IPS-NIHi7 (cell line): Measurements from ENCODE around the gene ABCB11.
"Not testable (repeated sequence)": the region's sequence is repeated elsewhere in the genome, so short reads cannot be mapped to it uniquely, and the experiment has no call there.

Experiments used
- DNase-seq: peaks from one replicate; pipeline ENCODE4 v3.0.0; 2012; ENCODE audit warnings: mixed read lengths; ENCODE audit errors: extremely low spot score

Gene ABCB11

DNA sequence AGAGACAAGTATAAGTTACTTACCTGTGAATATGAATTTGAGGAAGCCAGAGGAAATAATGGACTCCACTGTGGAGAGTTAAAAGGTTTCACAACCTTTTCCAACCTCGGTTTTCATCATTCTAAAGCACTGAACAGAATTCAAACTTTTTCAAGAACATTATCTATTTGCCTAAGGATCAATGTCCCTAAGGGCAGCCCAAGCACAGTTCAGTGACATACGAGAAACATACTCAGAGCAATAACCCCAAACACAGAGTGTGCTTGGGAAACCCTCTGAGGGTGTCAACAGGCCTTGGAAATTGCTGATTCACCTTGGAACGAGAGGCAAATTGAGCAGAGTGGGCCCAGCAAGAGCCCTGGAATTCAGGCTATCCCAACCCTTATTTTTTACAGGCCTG, at the start of gene ABCB11:
ABCB11 (minus strand) TSS at position 123 of the 400 bp plus-strand sequence. CDS start 13,199 bp downstream, outside the sequence.
- DNase-seq = no peak

DNA sequence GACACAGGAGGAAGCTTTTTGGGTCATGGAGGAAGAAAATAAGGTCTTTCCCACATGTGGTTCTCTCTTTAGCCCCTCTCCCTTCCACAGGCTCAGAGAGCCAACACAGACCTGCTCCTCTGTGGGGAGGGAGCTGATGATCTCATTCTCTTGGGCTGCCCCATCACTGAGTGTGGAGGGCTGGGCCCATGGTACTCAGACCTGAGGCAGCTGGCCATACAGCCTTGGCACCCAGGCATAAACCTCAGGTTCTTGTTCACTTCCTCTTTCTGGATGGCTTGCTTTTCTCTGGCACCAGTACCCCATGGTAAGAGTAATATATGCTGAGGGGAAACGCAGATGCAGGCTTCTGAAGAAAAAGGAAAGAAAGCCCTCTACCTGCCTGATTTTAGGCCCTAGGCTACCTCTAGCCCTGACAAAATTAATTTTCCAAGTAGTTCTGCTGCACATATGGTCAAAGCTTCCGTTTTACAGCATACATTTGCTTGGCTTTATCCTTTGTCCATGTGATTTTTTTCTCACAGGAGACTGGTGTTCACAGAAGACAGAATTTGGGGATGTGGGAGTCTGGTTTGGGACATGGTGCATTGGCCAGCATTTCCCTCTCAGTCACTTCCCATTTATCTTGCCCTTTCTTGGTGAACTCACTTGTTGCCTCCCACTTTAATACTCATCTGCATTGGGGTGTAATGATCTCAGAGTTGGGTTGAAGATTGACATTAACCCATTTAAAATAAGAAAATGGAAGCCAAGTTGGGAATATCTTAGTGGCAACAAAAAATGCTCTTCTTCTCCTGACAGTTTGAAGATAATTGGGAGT, 49.3 kb upstream of the ABCB11 start:
- DNase-seq = no peak

DNA sequence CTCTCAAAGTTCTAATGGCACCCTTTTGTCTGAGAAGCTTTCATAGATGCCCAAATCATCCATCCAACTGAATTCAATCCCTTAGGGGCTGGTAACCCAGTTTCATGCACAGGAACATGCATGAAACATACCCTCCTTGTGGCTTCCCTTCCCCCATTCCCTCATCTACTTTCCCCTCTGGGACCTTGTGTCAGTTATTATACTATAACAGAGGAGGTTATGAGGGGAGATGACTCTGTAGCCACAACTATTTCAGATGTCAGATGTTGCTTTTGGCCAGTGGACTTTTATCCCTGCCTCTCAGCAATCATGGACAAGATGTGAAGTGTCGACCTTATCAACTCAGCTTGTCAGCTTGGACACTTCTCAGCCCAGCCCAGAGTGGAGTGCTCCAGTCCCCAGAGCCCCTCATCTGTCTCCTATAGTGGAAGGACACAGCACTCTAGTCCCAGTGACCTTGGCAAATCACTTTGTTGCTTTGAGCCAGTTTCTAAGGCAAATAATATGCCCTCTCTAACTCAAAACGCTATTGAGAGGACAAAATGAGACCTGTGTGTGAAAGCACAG, 46.6 kb upstream of the ABCB11 start:
- no peak for DNase-seq

GRCh38 chr2:169073963-169074751, 43.0 kb upstream of the ABCB11 start:
- DNase-seq = no peak

GRCh38 chr2:169073211-169073962, 42.3 kb upstream of the ABCB11 start:
- DNase-seq = no peak

GRCh38 chr2:169072163-169072925, 41.2 kb upstream of the ABCB11 start:
- no peak for DNase-seq

DNA sequence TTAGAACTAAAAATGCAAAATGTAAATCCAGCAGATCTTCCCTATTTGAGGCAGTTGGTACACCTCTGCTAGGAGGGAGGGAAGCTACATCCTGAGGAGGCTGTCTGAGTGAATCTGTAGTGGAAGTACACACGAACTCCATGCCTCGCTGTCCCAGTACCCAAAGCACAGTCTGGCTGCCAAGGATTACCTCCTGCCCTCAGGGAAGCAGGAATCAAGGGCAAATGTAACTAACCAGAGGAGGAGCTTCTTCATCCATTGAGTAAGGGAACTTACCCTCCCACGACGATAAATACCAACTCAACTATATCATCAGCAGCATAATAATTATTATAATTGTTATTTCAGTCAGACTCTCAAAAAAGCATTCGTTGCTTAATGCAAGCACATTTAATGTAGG, 40.3 kb upstream of the ABCB11 start:
- DNase-seq = no peak

DNA sequence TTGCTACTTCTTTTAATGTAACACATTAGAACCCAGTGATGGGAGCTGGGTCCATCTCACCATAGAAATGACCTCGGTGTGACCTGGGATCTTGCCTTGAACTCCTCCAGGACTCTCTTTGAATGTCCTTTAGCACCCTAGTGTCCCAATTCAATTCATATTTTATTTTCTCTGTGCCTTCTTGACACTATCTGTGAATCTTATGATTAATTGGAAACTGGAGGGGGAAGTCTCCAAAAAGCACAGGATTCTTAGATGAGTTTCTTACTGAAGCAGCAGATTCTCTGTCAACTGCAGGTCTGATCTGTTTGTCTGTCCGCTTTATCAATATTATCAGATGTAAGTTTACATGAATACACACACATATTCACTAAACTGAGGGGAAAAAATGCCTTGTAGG, 38.7 kb upstream of the ABCB11 start:
- DNase-seq = no peak

GRCh38 chr2:169069341-169069740, 38.2 kb upstream of the ABCB11 start, which contains the start of gene DHRS9:
DHRS9 (plus strand) TSS chr2:169069563; CDS start chr2:169081582, 12,019 bp downstream.
- no peak for DNase-seq

DNA sequence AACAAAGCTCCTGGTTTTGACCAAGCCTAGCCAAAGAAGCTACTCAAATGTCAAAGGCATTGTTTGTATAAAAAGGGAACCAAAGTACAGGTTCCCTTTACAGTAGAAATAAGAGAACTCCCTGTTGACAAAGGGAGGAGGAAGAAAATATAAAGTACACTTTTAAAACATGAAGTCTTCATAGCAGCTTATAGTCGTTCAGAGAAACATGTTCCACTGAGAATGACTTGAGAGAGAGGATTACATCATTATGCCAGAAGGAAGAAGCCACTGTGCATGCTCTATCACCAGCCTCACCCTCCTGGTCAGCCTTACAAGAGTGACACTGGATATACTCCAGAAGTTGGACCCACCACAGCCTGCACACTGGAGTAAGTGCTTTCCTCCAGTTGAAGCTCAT, 35.8 kb upstream of the ABCB11 start:
- DNase-seq = no peak

DNA sequence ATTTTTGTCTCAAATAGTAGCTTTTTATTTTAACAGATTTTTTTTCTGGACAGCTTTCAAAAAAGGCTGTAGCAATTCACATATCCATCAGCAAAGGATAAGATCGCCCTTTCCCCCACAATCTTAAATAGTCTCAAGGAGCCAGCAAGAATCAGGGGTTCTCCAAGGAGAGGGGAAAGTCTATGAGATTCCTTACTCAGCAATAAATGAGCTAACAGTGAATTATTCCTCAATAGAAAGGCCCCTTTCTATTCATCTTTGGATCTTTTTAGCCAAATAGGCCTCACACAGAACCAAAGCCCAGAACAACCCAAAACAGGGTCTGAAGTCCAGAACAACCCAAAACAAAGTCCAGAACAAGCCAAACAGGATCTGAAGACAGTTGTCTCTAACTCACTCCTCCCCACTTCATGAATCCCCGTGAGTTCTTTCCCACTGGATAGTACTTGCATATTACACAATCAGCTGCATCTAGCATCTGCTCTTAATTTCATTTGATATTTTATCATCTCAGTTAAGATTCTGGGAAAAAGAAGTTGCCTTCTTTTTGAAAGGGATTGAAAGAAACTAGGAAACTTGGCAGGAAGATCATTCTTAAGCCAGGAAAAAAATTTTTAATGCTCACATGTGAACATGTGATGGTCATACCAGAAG, 34.9 kb upstream of the ABCB11 start:
- DNase-seq = no peak

- no peak for DNase-seq
Observed at GRCh38 chr2:169065422-169065821, 34.3 kb upstream of the ABCB11 start.

- not testable (repeated sequence) for DNase-seq
Observed at GRCh38 chr2:169064199-169064598, 33.1 kb upstream of the ABCB11 start.

DNA sequence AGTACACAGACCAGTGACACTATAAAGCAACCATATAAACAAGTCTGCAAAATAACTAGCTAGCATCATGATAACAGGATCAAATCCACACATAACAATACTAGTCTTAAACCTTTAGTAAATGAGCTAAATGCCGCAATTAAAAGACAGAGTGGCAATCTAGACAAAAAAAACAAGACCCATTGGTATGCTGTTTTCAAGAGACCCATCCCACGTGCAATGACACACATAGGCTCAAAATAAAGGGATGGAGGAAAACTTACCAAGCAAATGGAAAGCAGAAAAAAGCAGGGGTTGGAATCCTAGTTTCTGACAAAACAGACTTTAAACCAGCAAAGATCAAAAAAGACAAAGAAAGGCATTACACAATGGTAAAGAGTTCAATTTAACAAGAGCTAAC, 23.5 kb upstream of the ABCB11 start:
- DNase-seq = not testable (repeated sequence)

DNA sequence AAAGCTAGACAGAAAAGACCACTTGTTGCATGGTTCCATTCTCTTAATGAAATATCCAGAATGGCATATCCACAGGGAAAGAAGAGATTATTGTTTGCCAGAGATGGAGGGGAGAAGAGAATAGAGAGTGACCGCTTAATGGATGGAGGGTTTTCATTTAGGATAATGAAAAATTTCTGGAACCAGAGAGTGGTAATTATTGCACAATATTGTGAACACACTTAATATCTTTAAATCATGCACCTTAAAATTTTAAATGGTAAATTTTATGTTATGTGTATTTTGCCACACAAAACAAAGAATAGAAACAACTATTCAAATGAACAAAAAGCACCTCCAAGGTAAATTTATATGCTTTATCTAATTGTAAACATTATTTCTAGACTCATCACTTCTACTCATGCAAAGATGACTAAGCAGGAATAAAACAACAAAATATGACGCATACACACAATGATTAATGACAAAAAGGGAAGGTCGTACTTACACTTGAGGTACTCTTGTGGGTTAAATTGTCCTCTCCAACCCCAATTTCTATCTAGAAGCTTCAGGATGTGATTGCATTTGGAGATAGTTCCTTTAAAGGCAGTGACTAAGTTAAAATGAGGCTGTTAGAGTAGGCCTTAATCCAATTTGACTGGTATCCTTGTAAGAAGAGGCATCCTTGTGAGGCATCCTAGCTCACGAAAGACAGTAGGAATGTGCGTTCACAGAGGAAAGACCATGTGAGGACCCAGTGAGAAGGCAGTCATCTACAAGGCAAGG, 19.5 kb upstream of the ABCB11 start:
- no peak for DNase-seq

DNA sequence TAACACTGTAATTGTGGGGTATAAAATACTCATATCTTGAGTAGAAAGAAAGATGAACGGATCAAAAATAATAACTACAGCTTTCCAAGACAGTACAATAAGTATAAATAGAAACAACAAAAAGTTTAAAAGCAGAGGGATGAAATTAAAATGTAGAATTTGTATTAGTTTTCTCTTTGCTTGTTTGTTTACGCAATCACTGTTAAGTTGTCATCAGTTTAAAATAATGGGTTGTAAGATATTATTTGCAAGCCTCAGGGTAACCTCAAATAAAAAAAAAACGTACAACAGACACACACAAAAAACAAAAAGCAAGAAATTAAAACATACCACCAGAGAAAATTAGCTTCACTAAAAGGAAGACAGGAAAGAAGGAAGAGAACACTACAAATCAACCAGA, 18.0 kb upstream of the ABCB11 start:
- DNase-seq = no peak

DNA sequence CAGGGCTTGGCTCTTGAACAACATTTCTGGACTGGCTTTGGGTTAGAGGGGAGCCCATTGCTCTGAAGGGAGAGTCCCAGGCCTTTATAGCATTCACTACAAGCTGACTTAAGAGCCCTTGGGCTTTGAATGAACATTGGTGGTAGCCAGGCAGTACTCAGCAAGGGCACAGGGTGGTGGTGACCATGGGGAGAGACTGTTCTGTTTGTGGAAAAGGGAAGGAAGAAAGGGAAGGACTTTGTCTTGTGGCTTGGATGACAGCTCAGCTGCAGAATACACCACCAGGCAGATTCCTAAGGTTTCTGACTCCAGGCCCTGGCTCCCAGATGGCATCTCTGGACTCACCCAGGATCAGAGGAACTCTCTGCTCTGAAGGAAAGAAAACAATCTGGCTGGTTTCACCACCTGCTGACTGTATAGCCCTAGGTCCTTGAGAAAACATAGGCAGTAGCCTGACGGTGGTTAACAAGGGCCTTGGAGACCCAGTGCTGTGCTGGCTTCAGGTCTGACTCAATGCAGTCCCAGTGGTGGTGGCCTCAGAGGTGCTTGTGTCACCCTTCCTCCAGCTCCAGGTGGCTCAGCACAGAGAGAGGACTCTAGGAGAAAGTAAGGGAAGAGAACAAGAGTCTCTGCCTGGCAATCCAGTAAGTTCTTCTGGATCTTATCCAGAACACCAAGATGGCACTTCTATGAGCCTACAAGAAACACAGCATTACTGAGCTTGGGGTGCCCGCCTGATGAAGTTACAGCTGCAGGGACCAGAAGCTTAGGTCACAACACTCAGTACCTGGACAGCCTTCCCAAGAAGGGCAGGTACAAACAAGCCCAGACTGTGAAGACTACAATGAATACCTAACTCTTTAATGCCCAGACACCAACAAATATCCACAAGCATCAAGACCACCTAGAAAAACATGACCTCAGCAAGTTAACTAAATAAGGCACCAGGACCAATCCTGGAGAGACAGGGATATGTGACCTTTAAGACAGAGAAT, 16.4 kb upstream of the ABCB11 start:
- DNase-seq = no peak

- DNase-seq = no peak
Observed at GRCh38 chr2:169046440-169047151, 15.5 kb upstream of the ABCB11 start.
